Stimulated activated CD8-positive, alpha-beta memory T cell treated with anti-CD3 and anti-CD28 coated beads, Interleukin-12 subunit alpha, Interleukin-12 subunit beta, amount 100 ng/mL, for 24 hours (primary cell): Measurements from ENCODE around the gene CRHR1.

Experiments
- DNase-seq: peaks from one replicate; pipeline ENCODE4 v3.0.0-alpha.2; 2020; ENCODE audit errors: extremely low read depth

CRHR1 gene

DNA sequence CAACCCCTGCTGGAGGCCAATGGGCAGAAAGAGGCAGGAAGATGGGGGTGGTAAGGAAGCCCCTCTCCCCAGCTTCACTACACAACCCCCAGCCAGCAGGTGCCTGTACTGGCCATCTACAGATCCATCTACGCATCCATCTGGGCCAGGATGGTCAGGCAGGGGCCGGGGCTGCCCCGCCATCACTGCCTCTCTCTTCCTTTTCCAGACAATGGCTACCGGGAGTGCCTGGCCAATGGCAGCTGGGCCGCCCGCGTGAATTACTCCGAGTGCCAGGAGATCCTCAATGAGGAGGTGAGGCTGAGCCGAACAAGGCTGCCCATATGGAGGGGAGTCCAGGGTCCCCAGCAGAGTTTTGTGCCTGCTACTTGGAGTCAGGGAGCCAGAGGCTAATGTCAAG is 37.0 kb downstream of the CRHR1 start:
- no peak for DNase-seq

DNA sequence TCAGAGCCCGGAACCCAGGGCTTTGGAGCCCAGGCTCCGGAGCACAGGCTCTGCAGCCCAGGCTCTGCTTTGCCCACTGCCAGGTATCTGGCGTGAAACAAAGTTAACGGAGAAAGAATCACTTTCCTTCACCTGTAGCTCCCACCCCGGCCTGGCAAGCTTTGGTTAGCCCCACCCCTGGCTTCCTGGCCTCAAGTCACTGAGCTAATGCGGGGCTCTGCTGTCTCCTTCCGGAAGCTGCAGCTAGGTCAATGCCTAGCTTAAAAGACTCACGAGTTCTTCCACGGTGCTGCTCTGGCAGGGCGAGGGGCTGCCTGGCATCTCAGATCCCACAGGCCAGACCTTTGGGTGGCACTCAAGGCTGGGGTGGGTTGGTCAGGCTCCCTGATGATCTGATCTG is 39.5 kb downstream of the CRHR1 start:
- DNase-seq: no peak

DNA sequence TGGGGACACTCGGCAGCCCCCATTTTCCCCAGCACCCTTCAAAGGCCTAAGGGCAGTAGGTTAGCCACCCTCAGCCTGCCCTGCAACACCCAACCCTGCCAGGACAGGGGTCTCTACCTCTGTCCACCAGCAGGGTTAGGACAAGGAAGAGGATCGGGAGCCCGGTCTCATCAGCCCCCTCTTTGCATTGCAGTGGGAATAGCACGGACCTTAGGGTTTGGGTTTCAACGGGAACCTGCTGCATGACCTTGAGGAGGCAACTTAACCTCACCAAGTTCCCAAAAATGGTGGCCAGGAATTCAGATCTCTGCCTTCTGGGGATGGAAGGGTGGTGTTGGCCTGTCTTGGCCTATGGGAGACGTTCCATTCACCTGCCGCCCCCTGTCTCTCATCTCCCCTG is 40.4 kb downstream of the CRHR1 start:
- no peak for DNase-seq

DNA sequence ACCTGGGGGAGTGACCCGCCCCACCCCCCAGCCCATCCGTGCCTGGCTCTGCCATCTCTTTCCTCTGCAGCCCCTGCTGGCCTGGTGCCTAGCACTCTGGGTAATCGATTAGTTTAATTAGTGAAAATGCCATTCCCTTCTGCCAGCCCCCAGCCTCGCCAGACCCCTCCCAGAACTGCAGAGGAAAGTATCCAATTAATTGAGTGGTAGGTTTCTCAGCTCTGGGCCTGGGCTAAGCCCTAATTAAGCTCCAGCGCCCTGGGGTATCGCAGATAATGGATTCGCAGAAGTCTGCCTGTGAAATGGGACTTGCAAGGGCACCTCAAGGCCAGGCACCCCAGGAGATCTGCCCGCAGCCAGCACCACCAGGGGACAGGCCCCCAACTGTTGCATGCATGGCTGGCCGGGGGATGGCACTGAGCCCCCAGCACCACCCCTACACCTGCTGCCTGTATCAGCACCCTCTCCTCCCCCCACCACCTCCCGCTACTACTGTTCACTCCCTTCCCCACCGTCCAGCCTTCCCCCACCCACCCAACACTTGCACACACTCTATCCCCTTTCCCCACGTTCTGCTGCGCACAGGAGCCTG is 40.9 kb downstream of the CRHR1 start:
- no peak for DNase-seq

DNA sequence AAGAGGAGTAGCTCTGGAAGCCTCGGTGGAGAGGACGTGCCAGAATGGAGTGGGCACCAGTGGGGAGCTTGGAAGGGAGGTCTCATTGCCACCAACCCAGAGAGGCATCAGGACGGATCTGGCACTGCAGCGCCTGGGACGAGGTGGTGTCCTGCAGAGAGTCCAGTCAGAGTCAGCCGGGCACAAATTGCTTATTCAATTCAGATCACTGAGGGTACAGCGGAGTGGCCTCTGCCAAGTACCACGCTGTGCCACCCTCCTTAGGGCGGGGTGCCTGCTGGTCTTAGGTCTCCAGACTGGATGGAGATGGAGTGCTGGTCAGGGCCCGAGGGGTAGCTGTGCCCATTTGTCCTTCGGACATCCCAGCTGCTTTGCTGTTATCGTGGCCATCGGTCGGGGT is 41.7 kb downstream of the CRHR1 start:
- no peak for DNase-seq

DNA sequence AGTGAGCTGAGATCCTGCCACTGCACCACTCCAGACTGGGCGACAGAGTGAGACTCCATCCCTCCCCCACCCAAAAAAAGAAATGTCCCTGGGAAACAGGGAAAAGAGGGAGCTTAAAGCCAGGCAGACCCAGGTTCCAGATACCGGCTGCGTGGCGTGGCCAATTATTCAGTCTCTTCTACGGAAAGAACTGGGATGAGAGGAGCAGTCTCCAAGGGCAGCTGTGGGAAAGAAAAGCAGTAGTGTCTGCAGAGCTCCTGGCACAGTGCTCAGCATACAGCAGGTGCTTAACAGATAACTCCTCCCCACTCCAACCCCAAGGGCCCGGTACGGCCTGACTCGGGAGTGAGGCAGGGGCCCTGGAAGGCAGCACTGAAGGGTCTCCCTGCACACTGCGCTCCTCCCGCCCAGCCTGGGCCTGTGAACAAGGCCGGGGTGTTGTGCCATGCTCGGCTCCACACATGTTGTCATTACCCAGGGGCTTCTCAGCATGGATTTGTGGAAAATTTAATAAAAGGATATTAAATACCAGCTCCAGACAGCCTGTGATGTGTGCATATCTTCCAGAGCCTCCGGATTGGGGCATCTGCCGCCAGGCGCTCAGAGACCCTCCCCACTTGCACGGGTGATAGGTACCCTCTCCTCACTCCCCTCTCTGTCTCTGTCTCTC is 42.9 kb downstream of the CRHR1 start:
- no peak for DNase-seq

DNA sequence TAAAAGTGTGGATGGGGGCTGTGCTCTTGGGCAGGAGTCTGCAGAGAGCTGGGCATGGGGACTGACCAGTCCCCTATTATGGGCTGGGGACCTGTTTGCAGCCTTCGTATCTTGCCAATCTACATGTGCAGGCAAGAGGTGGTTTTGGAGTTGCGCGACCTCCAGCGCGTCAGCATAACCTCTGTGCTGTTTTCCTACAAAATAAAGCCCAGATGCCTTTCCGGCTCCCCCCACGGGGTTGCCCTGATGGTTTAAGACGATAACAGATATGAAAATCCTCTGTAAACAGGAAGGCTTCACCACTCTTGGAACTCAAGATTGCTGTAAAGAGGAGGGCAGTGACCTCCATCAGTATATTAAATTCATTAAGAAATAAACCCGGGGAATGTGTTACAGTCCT is 44.1 kb downstream of the CRHR1 start:
- no peak for DNase-seq

DNA sequence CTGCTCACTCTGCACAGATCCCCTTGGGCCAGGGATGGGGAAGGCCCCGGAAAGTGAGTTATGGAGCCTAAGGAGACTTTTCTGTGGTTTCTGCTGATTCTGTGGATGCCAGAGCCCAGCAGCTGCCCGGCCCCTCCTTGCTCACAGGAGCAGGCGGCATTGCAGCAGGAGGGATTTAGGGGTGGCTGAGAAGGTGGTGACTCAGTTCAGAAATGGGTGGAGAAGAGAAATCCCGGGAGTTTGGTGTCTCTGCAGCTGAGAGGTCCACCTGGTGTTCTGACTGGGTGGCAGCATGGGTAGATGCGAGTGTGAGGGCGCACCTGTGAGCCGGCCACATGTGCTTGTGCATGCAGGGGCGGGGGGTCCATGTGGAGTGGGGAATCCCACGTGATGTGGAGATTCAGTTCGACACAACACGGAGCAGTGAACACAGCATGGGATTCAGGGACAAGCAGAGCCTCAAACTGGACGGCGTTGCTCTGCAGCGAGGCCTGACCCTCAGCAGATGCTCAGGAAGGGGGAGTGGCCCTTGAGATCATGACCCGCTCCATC is 44.5 kb downstream of the CRHR1 start:
- no peak for DNase-seq

DNA sequence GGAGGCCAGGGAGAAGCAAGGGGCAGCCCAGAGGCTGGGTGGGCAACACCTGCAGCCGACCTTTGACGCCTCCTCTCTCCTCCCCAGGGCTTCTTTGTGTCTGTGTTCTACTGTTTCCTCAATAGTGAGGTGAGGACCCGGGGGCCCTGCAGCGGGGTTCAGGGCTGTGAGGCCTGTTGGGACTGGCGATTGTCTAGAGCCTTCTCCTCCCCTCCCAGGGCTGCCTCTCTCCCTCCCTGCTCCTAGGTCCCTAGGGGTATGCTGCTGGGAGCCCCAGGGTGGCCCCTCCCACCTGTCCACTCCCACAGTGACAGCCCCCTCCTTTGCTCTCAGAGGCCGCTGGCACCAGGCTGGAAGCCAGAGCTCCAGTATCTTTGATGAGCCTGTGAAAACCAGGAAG is 49.8 kb downstream of the CRHR1 start:
- no peak for DNase-seq

DNA sequence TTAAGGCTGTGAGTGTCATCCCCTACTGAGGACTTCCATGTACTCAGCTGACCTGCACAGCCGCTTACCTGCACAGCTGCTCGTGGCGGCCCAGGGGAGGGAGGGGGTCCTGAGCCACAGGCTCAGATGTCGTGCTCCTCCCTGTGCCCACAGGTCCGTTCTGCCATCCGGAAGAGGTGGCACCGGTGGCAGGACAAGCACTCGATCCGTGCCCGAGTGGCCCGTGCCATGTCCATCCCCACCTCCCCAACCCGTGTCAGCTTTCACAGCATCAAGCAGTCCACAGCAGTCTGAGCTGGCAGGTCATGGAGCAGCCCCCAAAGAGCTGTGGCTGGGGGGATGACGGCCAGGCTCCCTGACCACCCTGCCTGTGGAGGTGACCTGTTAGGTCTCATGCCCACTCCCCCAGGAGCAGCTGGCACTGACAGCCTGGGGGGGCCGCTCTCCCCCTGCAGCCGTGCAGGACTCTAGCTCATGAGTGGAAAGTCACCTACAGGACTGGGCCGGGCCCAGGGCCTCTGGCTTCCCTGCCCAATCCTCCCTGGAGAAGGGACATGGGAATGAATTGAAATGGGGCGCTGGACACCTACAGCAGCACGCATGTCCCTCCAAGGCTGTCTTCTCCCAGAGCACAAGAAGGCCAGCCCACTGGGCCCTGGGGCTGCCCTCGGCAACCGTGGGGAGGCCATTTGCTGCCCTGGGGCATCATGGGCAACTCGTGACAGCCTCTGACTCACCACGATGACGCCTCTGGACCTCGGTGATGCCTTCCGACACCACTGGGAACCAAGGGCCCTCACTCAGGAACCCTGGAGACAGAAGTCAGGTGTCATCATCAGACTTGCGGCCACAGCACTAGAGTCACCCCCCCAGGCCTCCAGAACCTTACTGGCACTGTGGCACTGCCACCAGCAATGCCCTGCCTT is 50.6 kb downstream of the CRHR1 start:
- DNase-seq: no peak

DNA sequence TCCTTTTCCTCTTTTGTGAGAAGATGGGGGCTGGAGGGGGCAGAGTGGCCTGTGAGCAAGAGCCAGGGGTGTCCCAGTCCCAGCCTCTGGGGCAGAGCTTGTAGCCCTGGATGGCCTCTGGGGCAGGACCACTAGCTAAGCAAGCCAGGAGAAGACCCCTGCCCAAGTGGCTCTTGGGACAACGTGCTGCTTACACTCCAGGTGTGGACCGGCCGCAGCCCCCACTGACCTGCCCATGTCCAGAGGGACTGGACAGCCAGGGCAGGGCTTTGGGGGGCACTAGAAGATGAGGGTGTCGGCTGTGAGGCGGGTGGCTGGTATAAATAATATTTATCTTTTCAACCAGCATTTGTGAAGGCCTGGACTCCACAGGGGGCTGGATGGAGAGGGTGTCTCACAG is 51.4 kb downstream of the CRHR1 start:
- DNase-seq: no peak

DNA sequence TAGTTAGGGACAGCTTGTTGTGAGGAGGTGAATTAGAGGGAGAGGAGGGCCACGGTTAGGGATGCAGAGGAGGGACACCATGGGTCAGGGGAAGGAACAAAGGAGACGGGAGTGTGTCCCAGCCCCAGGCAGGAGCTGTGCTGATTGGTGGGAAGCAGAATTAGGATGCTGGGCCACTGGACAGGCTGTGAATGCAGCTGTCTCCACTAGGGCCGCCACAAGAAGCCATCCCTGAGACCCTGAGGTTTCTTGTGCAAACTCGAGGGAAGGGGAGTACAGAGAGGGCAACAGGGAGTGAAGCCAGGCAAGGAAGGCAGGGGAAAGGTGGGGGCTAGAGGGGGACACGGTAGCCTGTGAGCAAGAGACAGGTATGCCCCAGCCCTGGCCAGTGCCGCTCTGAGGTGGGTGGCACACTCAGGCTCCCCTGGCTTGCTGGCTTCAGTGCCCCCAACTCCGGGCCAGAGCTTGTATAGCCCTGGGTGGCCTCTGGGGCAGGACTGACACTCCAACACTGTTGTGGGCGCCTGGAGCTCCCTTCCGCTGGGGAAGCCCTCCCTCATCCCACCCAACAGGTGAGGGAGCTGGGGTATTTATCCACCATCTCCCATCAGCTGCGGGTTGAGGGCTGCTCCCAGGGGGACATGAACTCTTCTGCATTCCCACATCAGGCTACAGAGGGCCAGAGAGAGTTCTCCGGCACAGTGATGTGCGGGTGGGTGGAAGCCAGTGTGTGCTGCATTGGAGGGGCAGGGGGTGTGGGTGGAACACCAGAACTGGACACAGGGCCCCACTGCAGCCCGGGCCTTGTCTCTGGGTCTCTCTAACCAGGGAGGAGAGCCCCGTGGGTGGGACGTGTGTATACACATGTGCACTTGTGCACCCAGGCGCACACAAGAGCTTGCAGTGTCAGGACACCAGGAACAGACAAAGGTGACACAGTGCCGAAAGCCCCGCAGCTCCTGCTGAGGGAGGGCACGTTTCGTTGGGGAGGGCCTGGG is 52.2 kb downstream of the CRHR1 start:
- no peak for DNase-seq

DNA sequence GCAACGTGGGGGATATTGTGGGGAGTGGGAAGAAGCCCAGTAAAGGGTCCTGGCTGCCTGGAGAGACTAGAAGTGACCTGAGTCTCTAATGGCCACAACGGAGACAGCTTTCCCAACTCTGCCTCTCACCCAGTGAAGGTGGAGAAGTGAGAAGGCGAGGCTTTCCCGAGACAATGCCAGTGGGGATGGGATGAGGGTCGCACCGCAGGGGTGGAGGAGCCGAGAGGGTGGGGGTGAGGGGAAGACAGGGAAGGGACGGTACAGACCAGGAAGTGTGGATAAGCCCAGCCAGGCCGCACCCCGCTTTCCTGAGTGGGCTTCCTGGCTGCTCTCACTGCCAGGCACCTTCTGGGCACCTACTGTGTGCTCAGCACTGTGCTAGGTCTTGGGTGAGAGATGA is 53.1 kb downstream of the CRHR1 start:
- no peak for DNase-seq

DNA sequence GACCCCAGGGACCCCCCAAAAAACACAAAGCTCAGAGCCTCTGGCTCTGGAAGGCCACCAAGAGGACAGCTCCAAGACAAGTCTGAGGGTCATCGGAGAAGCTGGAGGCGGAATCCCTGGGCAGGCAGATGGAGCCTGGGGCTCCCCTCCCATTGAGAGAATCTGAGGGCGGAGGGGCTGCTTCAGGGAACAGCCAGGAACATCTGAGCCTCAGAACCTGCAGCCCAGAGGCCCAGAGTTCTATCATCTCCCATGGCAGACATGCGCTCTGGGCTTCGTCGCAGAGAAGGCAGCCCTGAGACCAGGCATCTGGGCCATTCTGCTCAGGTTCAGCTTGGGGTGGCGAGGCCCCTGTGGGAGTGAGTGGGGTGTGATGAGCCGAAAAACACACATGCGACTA is 53.5 kb downstream of the CRHR1 start:
- no peak for DNase-seq

DNA sequence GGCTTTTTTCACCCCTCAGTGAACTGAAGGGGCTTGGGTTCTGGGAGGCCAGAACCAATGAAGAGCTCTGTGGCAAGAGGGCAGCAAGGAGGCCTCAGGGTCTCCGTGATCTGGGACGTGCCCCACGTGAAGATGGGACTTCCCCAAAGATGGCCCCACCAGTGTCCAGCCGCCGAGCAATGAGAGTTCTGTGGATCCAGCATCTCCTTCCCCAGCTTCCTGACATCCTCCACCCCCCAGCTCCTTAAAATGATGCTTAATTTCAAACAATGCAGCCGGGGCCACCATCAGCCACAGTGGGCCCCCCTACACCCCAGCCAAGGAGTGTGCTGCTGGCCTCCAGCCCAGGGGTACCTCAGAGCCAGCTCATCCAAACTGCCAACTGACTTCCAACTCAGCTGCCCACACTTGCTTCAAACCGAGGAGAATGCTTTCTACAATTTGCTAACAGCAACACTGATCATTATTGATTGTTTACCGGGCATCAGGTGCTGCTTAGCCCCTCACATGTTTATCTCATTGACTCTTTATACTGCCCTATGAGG is 54.7 kb downstream of the CRHR1 start:
- DNase-seq: no peak

DNA sequence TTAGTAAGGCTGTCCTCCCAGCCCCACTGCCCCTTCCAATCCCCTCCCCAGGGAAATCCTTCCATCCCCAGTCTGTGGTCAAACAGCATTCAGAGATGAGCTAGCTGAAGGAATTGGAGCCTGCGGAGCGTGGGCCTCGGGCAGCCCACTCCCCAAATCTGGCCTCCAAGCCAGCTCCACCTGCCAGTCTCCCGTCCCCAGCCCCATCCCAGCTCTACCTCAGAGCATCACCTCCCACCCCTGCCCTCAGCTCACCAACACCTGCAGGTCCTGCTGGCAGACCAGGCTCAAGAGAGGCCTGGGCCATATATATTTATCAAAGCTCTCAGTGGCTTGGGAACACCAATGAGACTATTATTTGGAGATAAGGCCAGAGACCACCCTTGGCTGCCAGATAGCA is 55.3 kb downstream of the CRHR1 start:
- no peak for DNase-seq

DNA sequence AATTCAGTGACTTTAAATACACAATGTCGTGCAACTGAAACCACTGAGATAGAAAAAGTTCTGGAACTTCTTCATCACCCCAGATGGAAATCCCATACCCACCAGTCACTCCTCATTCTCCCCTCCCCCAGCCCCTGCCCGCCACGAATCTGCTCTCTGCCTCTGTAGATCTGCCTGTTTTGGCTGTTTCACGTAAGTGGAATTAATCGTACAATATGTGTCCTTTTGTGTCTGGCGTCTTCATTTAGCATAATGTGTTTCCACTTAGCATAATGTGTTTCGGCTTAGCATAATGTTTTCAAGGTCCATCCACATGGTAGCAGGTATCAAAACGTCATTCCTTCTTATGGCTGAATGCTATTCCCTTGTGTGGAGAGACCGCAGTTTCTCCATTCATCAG is 57.1 kb downstream of the CRHR1 start:
- no peak for DNase-seq

DNA sequence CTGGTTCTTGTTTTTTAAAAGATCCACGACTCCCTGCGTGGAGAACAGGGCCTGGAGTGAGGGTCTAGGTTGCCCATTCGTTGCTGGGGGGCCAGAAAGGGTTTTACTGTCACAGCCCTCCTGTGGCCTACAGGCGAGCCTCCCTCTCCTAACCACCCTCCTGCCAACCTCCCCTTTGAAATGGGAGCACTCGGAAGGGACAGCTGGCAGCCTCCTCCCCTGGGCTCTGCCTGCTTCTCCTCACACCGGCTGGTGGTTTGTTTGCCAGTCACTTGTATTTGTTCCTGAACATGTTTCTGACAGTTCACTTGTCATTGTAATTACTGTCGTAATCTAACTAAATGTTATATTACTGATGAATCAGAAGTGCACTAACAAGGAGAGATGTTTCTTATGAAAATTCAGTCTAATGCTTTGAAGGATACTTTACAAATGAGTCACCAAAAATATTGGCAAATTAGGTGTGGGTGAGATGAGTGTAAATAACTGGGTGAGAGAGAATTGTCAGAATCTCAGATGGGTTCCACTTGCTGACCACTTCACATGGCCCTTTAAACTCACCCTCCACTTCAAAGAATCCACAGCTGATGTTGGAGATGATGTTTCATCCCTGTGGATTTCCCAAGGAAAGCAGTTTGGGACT is 57.9 kb downstream of the CRHR1 start:
- no peak for DNase-seq

DNA sequence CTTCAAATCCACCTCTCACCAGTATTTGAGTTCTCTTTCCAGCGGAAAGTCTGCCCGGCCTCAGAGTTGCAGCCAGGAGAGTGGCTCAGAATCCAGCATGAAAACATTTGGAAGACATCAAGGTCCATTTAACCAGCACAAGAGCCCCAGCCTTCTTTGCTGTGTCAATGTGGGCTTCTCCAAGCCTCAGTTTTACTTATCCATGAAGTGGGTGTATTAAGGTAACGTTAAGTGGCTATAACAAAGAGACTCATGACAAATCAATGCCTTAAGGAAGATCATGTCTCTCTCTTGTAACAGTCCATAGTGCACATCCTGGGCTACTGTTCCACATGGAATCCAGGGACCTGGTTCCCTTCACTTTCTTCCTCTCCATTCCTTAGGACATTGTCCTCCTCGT is 59.6 kb downstream of the CRHR1 start:
- no peak for DNase-seq

DNA sequence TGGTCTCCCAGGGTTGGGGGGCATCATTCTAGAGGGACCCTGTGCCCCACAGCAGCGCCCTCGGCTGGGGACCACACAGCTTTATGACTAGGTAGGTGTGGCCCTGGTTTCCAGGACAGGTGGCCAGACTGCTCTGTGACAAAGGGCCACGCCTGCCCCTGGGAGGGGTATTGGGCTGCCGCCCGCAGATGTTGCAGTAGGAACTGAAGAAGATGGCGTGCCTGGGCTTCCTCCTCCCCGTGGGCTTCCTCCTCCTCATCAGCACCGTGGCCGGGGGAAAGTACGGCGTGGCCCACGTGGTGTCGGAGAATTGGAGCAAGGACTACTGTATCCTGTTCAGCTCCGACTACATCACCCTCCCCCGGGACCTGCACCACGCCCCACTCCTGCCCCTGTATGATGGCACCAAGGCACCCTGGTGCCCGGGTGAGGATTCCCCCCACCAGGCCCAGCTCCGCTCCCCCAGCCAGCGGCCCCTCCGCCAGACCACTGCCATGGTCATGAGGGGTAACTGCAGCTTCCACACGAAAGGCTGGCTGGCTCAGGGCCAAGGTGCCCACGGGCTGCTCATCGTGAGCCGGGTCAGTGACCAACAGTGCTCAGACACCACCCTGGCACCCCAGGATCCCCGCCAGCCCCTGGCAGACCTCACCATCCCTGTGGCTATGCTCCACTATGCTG is 60.7 kb downstream of the CRHR1 start, which contains the start of gene SPPL2C:
Gene SPPL2C (plus strand): TSS at position 187 of the 681 bp plus-strand sequence. CDS start 26 bp downstream, at position 213.
- no peak for DNase-seq
